CD4-positive, alpha-beta T cell treated with Interleukin-10 for 1 hour (primary cell): ENCODE data around the gene ACSM6.
"Not testable (repeated sequence)": the region's sequence is repeated elsewhere in the genome, so short reads cannot be mapped to it uniquely, and the experiment has no call there.

Experiments used
- DNase-seq: peaks from one replicate; pipeline ENCODE4 v3.0.0-alpha.2; 2020

ACSM6 gene

DNA sequence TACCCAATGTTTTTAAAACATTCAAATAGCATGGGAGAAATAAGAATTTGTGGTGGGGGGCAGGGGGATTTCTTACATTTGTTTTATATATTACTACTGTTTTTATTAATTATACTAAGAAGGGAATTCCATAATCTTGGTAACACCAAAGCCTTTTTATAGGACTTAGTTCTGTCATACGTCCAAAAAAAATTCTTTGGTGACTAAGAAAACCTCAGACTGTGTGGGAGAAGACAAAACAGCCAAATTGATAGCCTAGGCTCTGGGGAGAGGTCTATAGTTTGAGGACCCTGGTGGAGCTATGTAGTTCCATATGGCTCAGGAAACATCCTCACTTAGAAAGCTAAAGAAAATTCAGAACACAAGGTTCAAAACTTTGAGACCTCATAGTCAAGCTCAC, 23.4 kb downstream of the ACSM6 start:
- no peak for DNase-seq

DNA sequence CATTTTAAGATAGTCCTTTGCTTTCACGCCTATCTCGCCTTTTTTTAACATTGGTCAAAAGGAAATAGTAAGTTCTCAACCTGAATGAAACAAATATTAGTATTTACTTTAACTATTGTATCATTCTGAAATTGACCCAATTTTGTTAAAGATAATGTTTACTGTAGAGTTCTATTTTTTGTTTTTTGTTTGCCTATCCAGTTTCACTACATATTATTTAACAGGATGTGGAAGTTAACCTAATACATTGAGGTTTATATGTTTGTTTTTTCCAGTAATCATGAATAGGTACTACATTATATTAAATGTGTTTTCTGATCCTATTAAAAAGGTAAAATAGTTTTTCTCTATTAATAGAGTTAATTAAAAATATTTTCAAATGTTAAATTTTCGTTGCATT, 26.5 kb downstream of the ACSM6 start:
- no peak for DNase-seq

DNA sequence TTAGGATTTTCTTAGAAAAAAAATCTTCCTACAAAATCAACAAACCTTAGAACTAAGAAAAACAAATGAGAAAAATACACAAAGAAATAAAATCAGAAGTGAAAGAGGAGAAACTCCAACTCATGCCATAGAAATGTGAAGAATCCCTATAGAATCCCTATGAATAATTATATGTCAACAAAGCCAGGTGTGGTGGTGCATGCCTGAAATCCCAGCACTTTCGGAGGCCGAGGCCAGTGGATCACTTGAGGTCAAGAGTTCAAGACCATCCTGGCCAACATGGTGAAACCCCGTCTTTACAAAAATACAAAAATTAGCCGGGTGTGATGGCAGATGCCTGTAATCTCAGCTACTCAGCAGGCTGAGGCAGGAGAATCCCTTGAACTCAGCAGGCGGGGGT, 27.1 kb downstream of the ACSM6 start:
- DNase-seq = no peak

DNA sequence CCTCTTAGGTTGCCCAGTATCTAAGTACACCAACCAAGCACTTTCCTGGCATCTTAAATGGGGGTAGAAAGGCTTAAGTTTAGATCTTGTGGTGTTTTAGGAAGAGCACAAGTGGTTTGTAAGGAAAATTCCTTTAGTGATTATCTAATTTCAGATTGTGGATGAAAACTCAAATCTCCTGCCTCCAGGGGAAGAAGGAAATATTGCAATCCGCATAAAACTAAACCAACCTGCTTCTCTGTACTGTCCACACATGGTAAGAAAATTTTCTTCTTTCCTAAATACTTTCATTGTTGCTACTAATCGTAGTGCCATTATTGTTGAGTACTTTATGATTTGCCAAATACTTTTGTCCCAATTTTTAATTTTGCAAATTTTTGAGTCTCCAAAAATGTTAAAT, 31.1 kb downstream of the ACSM6 start:
- no peak for DNase-seq

DNA sequence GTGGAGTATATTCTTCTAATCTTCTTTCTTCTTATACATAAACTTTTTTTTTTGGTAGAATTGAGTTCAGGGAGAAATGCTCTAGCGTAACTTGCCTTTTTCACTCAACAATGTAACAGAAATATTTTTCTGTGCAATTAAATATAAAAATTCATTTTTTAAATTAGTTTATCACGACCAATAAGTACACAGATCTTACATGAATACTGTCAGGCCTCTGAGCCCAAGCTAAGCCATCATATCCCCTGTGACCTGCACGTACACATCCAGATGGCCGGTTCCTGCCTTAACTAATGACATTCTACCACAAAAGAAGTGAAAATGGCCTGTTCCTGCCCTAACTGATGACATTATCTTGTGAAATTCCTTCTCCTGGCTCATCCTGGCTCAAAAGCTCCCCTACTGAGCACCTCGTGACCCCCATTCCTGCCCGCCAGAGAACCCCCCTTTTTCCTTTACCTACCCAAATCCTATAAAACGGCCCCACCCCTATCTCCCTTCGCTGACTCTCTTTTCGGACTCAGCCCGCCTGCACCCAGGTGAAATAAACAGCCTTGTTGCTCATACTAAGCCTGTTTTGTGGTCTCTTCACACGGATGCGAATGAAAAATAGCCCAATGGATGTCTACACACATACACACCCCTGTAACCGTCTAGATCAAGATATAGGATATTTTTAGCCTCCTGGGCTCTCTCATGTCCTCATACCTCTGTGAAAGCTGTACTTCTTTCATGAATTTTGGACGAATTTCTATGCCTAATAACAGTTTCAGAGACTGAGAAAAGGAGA, 35.1 kb downstream of the ACSM6 start:
- not testable (repeated sequence) for DNase-seq

DNA sequence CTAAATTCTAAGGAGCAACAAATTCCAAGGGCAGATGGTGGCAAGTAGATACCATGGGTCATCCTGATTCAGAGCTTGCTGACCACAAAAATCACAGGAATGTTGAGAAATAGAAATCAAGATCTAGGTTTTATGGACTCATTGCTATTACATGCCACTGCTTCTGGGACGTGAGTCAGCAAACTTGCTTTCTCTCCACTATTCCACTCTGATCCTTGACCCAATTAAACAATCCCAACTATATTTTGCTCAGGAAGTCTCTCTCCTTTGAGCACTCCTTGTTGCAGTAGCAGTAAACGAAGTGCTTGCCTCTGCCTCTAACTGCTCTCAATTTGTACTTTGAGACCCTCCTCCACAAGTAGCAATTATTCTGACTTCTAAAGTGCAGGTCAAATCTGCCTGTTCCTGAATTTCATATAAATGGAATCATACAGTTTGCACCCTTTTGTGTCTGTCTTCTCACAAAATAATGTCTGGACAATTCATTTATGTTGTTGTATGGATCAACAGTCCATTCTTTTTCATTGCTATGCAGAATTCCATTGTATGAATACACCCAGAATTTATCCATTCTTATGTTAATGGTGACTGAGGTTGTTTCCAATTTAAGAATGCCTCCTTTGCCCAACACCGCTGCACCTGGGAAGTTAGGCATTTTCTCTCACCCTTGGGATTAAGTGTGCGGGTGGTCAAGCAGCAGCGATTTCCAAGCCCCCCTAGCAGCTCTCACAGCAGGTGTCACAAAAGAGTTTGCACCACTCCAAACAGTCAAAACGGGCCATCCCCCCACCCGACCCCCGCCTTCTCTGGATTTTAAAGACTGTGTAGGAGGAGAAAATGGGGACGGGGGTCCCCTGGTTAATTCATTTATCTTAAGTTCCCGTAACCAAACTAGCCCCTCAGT, 35.9 kb downstream of the ACSM6 start:
- no peak for DNase-seq

DNA sequence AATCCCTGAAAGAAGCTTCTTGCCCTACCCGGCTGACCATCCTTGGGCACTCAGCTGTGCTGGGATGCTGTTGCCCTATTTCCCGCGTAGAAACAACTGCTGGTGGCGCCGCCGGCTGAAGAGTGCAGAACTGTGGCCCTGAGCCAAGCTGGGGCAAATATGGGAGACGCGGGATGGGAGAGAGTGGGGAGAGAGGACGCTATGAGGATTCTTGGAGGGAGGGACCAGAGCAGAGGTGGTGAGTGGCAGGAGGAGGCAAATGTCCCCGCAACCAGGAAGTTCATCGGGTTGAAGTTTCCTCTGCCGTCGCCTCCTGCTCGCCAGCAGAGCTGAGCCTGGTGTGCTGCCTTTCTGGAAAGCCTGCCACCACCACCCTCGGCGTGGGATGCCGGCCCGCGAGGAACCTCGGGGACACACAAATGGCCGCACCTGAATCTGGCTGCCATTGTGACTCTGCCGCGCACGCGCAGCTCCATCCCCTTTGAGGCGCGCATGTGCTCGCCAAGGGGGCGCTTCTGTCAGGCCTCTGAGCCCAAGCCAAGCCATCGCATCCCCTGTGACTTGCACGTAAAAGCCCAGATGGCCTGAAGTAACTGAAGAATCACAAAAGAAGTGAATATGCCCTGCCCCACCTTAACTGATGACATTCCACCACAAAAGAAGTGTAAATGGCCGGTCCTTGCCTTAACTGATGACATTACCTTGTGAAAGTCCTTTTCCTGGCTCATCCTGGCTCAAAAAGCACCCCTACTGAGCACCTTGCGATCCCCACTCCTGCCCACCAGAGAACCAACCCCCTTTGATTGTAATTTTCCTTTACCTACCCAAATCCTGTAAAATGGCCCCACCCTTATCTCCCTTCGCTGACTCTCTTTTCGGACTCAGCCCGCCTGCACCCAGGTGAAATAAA, 36.9 kb downstream of the ACSM6 start:
- peak; percentile 37 for DNase-seq

DNA sequence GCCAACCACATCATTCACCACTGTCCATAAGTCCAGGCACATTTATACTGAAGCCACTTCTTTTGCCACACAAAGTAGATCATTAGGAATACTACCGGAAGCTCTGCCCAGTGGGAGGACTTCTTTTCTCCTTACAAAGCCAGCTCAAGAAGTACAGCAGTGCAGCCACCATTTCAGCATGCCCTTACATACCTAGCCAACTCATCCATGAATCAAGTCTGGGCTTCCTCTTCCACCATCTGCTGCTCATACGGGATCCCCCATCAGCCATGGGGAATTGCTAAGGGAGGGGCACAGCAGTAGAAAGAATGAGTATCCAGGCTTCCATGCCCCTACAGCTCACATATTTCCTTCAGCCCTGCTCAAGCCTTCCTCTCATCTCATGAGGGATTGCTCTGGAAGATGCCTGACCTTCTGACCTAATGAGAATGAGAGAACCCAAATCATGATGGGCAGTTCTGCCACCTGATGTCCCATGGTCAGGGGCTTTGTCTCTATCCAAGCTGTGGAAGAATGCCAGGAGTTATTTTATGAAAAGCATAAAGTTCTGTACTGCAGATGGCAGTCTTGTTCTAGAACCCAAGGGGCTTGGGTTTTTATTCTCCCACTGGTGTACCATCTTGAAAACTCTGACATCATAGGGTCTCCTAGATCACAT, 39.5 kb downstream of the ACSM6 start:
- DNase-seq = no peak

DNA sequence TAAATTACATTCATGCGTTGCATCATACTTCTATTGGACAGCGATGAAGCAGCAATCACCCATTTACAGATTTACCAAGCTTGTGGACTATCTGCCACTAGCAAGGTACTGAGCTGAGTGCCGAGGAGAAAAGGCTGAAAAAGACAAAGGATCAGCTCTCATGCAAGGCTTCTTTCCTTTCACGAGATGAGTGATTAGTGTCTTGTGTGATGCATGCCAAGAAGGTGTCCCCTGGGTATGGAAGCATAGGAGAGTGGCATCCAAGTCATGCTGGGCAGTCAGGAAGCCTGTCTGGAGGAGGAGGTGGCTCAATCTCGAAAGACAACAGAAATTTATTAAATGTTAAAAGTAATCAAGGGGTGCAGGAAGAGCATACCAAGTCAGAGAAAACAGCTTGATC, 40.9 kb downstream of the ACSM6 start:
- DNase-seq = no peak

DNA sequence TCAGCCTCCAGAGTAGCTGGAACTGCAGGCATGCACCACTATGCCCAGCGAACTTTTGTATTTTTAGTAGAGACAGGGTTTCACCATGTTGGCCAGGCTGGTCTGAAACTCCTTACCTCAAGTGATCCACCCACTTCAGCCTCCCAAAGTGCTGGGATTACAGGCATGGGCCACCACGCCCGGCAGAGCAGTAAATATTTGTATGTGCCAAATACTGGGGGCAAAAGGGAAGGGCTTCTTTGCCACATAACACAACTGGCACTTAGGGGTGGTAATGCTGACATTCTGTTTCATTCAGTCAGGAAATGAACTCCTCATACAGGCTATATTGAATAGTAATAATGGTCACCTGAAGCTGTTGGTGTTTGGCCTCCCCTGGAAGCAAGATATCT, 41.6 kb downstream of the ACSM6 start:
- no peak for DNase-seq

DNA sequence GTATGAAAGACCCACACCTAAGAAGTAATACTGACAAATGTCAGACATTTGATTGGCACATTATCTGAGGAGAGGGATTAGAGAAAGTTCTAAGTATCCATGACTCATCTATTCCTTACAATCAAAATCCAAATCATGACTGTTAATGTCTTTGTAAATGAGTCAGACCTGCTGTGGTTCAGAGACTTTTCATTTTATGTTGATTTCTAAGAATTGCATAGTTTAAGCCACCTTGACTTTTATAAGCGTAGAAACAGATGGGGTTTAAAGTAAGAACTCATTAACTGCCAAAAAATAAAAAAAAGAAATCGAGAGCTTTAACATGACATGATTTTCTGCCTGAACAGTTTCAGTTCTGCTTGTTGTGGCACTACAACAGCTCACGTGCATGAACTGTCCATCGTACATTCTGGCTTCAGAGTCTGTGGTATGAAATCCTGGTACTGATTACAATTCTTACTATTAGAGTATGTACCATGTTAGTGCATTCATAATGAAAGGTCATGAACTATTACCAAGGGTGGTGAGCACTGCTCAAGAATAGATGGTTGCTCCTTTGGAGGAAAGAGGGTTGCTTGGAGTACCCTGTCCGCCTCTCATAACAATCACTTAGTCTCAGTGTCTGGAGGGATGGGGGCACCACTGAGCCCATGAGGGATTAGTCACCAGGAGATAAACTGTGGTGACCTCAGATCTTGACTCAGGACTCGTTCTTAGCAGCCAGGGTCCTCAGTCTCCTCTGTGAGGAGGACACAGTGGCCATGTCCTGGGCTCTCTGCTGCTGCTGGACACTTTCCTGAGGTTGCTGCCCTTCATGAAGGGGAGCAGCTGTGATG, 42.2 kb downstream of the ACSM6 start:
- no peak for DNase-seq

DNA sequence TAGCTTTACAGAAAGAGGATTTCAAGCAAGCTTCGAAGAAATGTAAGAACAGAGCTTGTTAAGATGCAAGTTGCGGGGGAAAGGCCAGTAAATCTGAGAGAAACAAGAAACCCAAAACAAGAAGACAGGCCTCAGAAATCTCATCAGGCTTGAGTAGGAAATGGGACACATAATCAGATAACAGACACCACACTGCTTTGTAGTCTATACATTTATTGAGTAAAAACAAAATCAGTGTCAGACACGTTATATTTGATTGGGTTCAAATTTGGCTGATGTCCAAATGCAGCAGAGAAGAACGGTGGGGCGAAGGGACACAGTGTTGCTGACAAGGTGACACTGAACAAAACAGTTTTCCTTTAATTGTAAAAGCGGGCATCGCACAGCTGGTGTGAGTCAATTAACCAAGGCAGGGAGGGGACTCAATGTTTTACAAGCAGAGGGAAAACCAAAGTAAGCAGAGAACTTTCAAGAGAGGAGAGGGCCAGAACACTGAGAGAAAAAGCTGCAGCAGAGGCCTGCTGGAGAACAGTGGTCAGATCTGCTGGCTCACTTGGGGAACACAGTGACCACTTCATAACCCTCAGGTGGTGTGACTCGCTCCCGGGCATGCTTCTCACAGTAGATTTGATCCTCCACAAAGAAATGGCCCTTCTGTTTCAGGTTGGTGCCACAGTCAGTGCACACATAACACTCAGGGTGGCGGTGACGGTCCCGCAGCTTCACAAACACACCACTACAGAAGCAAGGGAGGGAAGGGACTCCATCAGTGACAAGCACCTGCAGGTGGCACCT, 43.5 kb downstream of the ACSM6 start:
- no peak for DNase-seq

DNA sequence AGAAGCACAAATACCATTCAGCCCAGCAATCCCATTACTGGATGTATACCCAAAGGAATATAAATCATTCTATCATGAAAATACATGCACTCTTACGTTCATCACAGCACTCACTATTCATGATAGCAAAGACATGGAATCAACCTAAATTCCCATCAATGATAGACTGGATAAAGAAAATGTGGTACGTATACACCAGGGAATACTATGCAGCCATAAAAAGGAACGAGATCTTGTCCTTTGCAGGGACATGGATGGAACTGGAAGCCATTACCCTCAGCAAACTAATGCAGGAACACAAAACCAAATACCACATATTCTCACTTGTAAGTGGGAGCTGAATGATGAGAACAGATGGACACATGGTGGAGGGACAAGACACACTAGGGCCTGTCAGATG, 46.1 kb downstream of the ACSM6 start:
- DNase-seq = not testable (repeated sequence)

DNA sequence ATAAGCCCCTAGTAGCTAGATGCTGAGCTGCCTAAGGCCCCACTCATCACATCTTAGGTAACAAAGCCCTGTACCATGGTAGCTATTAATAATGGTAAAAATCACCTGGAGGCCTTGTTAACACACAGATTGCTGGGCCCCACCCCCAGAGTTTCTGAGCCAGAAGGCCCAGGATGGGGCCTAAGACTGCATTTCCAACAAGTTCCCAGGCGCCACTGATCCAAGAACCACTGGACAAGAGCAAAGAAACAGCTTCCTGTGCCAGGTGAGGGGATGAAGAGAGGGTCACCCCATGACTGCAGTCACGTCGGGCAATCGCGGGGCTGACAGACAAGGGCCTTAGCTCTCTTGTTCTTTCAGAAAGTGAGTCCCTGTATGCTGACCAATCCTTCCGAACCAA, 46.8 kb downstream of the ACSM6 start:
- no peak for DNase-seq

DNA sequence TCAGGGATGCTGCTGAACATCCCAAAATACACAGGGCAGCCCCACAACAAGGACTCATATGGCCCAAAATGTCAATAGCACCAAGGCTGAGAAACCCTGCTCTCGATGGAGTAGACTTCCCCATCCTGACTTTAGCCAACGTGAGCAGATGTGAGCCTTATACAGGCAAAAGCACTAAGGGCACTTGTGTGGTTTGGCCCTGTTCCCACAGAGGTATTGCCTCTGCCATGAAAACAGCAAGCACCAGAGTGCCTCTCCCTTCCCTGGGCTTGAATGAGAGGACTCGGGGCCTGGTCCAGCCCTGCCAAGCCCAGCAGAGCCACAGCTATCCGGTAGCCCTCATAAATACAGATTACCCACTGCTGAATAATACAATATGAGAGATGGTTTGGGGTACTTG, 47.5 kb downstream of the ACSM6 start:
- DNase-seq = no peak

DNA sequence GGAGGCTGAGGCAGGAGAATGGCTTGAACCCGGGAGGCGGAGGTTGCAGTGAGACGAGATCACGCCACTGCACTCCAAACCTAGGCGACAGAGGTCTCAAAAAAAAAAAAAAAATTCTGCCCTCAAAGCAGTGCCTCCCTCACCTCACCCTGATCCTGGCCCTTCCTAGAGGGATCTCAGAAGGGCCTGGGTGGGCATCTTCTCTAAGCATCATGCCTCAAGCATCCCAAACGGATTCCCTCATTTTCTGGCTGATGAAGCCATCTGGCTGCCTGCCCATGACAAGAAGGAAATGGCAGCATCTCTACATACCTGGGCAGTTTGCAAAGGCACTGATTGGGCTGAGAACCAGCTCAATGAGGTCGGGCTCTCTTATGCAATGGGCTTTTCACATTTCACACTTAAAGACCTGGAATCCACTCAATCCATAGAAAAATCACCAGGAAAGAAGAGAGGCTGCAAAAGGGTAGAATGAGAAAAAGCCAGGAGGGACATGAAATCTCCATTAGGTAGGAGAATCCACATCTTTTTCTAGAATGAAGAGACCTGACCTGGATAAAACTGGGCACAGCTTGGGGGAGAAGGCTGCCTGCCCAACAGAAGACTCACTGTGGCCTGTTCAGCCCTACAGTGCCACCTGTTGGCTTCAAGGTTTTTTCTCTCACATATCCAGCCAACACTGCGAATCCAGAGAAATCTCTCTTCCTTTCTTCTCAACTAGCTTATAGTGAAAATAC, 48.7 kb downstream of the ACSM6 start:
- DNase-seq = peak; percentile 5

DNA sequence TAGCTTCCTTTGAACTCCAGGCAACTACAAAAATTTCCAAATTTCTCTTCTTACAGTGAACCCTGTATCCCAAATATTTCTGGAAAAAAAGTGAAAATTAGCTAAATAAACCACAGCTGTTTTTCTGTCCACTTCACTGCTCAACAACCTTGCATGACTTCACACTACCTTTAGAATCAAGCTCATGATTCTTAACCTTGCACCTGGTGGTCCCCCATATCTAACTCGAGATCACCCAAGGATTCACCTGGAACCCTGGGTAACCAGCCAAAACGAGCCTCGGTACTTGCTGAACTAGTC, 49.2 kb downstream of the ACSM6 start:
- no peak for DNase-seq

DNA sequence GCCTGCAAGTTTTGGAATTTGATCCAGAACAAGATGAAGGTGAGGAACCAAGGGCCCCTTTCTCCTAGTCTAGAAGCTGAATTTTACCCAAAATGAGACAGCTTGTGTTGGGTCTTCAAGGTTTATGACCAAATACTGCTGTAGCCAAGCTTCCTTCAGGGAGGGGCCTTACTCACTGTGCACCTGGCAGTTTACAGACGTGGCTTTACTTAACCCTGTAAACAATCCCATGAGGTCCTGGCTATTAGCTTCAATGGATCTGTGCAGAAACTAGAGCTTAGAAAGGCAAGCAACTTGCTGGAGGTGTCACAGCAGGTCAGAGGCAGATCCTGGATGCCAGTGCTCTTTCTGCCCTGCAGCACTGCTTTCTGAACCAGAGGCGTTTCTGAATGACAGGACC, 50.1 kb downstream of the ACSM6 start:
- DNase-seq = no peak

DNA sequence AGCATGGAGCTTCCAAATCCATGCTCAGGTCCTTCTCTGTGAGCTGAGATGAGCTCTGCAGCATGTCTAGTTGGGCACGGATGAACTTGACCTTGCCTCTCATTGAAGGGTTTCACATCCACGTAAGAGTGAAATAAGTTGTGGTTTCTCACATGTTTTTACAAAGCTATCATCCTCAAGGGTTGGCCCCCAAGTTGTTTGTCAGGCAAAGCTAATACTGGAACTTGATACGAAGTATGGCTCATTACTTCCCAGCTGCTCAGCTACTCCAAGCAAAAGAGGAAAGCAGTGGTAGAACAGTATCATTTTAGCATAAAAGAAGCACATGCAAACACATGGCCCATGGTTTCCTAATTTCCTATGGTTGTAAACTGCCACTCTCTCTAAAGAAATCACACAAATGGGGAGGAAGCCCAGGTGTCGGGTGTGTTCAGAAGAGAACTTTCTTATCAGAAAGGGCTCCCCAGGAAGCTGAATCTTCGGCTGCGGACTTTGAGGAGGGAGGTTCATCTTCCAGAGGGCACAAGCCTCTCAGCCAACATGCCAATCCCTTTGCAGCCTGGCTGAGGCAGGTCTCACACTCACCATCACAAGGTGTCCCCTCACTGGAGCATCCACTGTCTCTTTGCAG, 51.5 kb downstream of the ACSM6 start:
- no peak for DNase-seq

DNA sequence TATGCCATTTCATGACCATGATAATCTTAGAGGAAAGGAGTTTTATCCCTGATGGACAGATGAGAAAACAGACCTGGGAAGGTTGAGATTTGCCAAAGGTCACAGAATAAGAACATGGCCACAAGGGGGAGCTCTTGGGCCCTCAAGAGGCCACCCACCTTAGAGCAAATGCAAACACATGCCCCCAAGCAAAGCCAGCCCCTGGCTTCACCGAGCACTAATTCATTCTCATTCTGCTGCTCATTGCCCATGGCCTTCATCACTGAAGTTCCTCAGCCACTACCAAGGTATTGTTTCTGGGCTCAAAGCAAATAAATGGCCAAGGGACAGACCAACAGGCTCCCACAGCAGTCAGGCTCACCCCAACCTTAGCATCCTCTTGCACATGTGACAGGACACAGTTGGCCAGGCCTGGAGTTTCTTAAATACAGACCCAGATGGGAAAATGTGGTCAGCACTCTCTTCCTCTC, 52.6 kb downstream of the ACSM6 start:
- DNase-seq = peak; percentile 51
